NCI-H774 (cell line): ENCODE measurements around the gene FOXL3.
"Not testable (repeated sequence)": the region's sequence is repeated elsewhere in the genome, so short reads cannot be mapped to it uniquely, and the experiment has no call there.

Experiments used
- DNase-seq: peaks from one replicate; lab custom pipeline; 2025; lab: John Stamatoyannopoulos, UW

FOXL3 gene

DNA sequence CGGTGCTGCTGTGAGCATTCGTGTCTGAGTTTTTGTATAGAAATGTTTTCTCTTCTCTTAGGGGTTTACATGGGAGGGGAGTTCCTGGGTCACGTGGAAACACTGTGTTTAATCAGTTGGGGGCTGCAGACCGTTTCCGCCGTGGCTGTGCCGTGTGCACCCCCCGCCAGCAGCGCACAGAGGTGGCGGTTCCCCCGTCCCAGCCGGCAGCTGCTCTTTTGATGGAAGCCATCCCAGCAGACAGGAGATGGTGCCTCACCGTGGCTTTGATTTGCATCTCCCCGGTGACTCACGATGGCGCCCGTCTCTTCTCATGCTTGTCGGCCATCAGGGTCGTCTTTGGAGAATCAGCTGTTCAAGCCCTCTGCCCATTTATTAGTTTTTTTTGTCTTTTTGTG lies 34.9 kb upstream of the FOXL3 start:
- no peak for DNase-seq

DNA sequence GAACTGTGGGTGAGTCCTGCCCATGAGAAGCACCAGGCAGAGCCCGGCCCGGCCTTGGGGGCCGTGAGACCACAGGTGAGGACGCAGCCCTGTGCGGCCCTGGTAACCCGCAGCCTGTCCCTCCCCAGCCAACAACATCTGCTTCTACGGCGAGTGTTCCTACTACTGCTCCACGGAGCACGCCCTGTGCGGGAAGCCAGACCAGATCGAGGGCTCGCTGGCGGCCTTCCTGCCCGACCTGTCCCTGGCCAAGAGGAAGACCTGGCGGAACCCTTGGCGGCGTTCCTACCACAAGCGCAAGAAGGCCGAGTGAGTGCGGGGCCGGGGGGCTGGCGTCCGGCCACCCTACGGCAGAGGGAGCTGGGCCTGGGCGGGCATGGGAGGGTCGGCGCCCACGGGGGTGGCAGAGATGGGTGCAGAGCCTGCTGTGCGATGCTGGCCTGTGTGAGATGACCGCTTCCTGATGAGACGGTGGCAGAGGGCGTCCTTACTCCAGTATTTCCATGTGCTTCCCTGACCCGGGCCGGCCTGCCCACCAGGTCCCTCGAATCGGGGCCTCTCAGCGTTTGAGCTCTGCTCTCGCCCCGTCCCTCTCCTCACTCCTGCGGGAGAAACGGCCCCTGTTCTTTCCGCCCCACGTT lies 34.1 kb upstream of the FOXL3 start:
- DNase-seq = no peak

DNA sequence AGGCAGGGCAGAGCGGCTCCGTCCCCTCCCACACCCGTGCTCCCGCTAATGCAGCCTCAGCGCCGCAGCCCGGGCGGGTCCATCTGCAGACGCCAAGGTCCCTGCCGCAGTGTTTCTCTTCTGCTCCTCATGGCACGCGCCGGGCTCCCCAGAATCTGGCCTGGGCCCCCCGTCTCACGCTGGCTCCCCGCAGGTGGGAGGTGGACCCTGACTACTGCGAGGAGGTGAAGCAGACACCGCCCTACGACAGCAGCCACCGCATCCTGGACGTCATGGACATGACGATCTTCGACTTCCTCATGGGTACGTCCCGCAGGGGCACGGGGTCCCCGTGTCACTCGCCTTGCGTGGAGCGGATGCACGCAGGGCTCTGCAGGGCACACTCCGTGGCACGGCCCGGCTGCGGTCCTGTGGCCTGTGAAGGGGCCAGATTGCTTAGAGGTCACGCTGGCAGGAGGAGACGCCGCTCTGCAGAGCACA lies 33.5 kb upstream of the FOXL3 start:
- no peak for DNase-seq

DNA sequence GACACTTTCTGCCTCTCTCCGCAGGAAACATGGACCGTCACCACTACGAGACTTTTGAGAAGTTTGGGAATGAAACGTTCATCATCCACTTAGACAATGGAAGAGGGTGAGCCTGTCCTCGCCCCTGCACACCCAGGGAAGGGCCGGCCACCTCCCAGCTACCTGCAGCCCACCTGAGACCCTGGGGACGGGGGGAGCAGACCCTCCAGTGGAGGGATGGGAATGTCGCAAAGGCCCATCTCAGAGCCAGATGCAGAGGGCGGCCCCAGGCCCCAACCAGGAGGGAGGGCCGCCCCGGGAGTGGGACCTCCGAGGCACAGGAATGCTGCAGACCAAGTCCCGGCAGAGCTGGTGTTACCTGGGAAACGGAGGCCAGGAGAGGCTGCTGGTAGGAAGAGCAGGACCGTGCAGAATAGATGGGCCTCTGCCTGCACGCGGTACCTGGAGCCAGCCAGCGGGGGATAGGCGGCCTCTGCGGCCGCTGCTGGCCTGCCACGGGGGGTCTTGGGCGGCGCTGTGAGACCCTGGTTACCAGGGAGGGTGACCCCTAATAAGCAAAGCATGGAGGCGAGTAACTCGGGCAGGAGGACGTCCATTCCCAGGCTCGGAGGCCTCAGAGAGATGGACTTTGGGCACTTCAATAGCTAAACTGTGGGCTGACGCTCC lies 32.9 kb upstream of the FOXL3 start:
- no peak for DNase-seq

DNA sequence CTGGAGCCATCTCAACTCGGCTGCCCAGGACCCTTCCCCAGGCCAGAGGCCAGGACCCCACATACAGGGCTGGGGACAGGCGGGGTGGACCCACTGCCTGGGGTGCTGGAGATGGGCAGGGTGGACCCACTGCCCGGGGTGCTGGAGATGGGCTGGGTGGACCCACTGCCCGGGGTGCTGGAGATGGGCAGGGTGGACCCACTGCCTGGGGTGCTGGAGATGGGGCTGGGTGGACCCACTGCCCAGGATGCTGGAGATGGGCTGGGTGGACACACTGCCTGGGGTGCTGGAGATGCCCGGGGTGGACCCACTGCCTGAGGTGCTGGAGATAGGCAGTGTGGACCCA lies 32.4 kb upstream of the FOXL3 start:
- DNase-seq = no peak

- no peak for DNase-seq
Observed at GRCh38 chr7:258476-259190, 31.3 kb upstream of the FOXL3 start.

DNA sequence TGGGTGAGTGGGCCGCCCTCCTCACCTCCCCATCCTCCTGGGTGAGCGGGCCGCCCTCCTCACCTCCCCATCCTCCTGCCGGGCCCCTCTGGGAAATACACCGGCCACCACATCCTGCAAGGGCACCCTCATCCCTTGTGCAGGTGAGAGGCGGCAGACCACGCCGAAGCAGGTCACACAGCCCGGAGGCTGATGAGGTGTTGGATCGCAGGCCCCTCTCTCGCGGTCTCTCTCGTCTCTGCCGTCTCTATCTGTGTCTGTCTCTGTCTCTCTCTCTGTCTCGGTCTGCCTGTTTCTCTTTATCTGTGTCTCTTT lies 30.8 kb upstream of the FOXL3 start:
- DNase-seq = no peak

DNA sequence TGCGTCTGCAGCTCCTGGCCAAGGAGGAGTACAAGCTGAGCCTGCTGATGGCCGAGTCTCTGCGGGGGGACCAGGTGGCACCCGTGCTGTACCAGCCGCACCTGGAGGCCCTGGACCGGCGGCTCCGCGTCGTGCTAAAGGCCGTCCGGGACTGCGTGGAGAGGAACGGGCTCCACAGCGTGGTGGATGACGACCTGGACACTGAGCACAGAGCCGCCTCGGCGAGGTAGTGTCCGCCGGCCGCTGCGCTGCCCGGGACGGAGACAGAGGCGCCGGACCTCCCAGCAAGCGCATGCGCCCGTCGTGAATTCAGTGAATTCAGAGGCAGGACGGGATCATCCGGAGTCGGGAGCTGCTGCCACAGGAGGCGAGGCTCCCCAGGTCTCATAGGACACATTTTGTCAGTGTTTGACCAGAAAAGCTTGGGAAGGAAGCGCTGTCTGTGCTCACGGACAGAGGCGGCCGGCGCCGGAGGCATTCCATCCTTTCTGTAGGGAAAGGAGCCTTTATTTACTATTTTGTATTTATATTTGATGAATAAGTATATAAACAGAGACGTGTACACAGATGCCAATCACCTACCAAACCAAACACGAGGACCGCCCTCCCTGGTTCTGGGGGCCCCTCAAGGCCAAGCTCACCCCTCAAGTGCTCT lies 30.1 kb upstream of the FOXL3 start:
- no peak for DNase-seq

GRCh38 chr7:260441-261281 lies 29.3 kb upstream of the FOXL3 start:
- no peak for DNase-seq

DNA sequence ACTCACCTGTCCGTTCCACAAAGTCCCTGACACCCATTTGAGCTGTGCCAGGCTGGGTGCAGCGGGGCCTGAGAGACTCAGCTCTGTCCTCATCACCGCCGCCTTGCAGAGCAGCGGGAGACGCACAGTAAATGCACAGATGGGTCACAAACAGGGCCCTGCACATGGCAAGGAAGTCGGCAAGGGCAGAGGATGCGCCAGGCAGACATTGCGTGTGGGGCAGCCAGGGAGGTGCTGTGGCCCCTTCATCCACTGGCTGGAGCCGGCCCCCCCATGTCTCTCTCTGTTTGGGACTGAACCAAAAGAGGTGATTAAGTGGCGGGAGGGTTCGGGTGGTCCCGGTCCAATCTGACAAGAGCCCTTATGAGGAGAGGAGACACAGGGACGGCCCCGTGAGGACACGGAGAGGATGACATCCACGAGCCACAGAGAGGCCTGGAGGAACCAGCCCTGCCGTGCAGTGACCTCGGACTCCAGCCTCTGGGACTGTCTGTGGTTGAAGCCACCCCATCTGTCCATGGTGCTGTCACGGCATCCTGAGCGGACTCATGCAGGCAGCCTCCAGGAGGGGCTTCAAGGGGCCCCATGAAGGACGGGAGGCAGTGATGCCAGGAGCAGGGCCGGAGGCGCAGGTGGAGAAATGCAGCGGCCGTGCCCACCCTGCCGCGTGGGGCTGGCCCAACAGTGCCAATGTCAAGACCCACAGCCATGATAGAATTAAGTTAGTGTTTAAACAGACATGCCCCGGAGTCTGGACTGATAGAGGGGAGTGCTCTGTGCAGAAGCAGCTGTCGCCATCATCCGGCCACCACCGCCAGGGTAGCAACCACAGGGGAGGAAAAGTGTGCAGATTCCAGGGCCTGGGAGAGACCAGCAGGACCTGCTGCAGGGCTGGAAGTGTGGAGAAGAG lies 28.4 kb upstream of the FOXL3 start:
- DNase-seq = no peak

GRCh38 chr7:262251-262572 lies 27.8 kb upstream of the FOXL3 start:
- no peak for DNase-seq

GRCh38 chr7:262631-263311 lies 27.2 kb upstream of the FOXL3 start:
- not testable (repeated sequence) for DNase-seq

DNA sequence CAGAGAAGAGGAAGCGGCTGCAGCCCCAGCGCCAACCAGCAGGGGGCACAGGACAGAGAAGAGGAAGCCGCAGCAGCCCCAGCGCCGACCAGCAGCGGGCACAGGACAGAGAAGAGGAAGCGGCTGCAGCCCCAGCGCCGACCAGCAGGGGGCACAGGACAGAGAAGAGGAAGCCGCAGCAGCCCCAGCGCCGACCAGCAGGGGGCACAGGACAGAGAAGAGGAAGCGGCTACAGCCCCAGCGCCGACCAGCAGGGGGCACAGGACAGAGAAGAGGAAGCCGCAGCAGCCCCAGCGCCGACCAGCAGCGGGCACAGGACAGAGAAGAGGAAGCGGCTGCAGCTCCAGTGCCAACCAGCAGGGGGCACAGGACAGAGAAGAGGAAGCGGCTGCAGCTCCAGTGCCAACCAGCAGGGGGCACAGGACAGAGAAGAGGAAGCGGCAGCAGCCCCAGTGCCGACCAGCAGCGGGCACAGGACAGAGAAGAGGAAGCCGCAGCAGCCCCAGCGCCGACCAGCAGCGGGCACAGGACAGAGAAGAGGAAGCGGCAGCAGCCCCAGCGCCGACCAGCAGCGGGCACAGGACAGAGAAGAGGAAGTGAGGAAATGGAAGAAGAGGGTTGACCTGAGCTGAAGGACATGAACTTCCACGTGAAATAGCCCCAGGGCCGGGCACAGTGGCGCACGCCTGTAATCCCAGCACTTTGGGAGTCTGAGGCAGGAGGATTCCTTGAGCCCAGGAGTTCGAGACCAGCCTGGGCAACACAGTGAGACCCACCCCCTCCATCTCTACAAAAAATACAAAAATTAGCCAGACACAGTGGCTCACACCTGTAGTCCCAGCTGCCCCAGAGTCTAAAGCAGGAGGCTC lies 26.3 kb upstream of the FOXL3 start:
- DNase-seq = not testable (repeated sequence)

- no peak for DNase-seq
Observed at GRCh38 chr7:264541-265191, 25.3 kb upstream of the FOXL3 start.

- DNase-seq = no peak
Observed at GRCh38 chr7:265192-265997, 24.6 kb upstream of the FOXL3 start.

GRCh38 chr7:265998-266850 lies 23.7 kb upstream of the FOXL3 start:
- DNase-seq = no peak
